HAP-1 (cell line): ENCODE results near the gene B3GLCT.

Experiments
- DNase-seq, 2 experiments: peaks; one replicate each; pipeline ENCODE4 v3.0.0-alpha.2; 2016 to 2020; ENCODE audit warnings: low spot score in 2 of 2
- H3K27me3 ChIP-seq: fragments of 250-450 bp; sonication (Bioruptor Pico); 2 replicates; pipeline ENCODE4 v1.5.1; 2020; ENCODE audit warnings: low read depth, mild to moderate bottlenecking, moderate library complexity
- H3K36me3 ChIP-seq: fragments of 250-450 bp; sonication (Bioruptor Pico); replicated peaks from 2 replicates; pipeline ENCODE4 v1.5.1; 2020; ENCODE audit warnings: mild to moderate bottlenecking
- H3K4me1 ChIP-seq: fragments of 250-450 bp; sonication (Bioruptor Pico); 2 replicates; pipeline ENCODE4 v1.5.1; 2020; ENCODE audit warnings: mild to moderate bottlenecking
- H3K4me3 ChIP-seq: fragments of 250-450 bp; sonication (Bioruptor Pico); 2 replicates; pipeline ENCODE4 v1.5.1; 2020; ENCODE audit warnings: mild to moderate bottlenecking, moderate library complexity
- H3K9me3 ChIP-seq: fragments of 250-450 bp; sonication (Bioruptor Pico); 2 replicates; pipeline ENCODE4 v1.5.1; 2020; ENCODE audit warnings: mild to moderate bottlenecking, moderate library complexity
- in situ Hi-C: fragments of 300-500 bp; cut with MboI; formaldehyde crosslinking; loops from 3 replicates; pipeline ENCODE4 v1.14.3; 2020; ENCODE audit warnings: low sequenced_read_pairs, inconsistent platforms, mixed read lengths

Gene B3GLCT

DNA sequence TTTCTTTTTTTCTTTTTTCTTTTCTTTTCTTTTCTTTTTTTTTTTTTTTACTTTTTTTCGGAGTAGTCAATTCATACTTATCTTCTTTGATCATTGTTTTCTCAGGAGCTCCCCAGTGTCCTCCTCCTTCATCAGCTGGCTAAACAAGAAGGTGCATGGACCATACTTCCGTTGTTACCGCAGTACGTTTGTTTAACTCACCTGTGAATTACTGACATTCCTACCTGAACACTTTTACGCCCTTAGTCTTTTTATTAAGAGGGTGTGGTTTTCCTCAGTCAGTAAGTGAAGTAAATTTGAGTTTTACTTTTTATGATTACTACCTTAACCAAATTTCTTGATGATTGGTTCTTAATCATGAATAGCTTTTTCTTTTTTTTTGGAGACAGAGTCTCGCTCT is 47.1 kb downstream of the B3GLCT start:
- in situ Hi-C loops, result loop anchor here (25.0 kb wide), 1 partner anchor 490 kb away; the partner anchor contains the start of gene RXFP2
- Histone ChIP-seq H3K4me3 (no peak overlapping the region), H3K27me3 (no peaks in the 10 kb centered on the region), H3K4me1 (no peaks in the 10 kb centered on the region), H3K36me3 (no peaks in the 10 kb centered on the region), H3K9me3 (no peaks in the 10 kb centered on the region)
- no peak for DNase-seq

DNA sequence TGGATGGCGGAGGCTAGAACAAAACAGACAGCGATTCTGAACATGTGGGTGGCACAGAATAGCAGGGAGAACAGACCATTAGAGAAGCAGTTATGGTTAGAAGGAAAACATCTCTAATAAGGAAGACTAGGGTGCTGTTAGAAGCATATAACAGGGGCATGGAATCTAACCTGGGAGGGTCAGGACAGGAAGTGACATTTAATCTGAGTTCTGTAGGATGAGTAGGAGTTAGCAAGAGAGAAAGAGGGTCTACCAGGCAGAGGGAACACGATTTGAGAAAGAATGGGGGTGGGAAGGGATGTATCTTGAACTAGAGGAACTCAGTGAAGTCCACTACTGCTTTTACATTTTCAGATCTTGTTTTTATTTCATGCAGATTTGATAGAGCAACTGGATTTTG is 48.6 kb downstream of the B3GLCT start:
- H3K9me3 ChIP-seq, result no peaks in the 10 kb centered on the region
- in situ Hi-C loops, result loop anchor here (25.0 kb wide), 1 partner anchor 489 kb away; the partner anchor contains the start of gene RXFP2
- H3K27me3 ChIP-seq, result no peaks in the 10 kb centered on the region
- H3K4me1 ChIP-seq, result no peaks in the 10 kb centered on the region
- no peaks in the 10 kb centered on the region for H3K36me3 ChIP-seq
- H3K4me3 ChIP-seq, result no peak overlapping the region
- DNase-seq, result no peak

GRCh38 chr13:31248965-31249539 is 49.3 kb downstream of the B3GLCT start:
- no peaks in the 10 kb centered on the region for H3K27me3 ChIP-seq
- no peaks in the 10 kb centered on the region for H3K4me1 ChIP-seq
- in situ Hi-C loops, result loop anchor here (25.0 kb wide), 1 partner anchor 488 kb away; the partner anchor contains the start of gene RXFP2
- H3K9me3 ChIP-seq, result no peaks in the 10 kb centered on the region
- no peak overlapping the region for H3K4me3 ChIP-seq
- H3K36me3 ChIP-seq, result no peaks in the 10 kb centered on the region
- no peak for DNase-seq

DNA sequence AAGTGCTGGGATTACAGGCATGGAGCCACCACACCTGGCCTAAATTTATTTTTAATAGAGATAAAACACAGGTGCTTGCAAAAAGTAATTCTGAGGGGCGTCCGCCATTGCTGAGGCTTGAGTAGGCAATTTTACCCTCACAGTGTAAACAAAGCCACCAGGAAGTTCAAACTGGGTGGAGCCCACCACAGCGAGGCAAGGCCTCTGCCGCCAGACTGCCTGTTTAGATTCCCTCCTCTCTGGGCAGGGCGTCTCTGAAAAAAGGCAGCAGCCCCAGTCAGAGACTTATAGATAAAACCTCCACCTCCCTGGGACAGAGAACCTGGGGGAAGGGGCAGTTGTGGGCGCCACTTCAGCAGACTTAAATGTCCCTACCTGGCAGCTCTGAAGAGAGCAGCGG is 50.7 kb downstream of the B3GLCT start:
- H3K4me1 ChIP-seq, result no peaks in the 10 kb centered on the region
- in situ Hi-C loops, result no loop called here
- no peaks in the 10 kb centered on the region for H3K9me3 ChIP-seq
- no peaks in the 10 kb centered on the region for H3K36me3 ChIP-seq
- DNase-seq, result no peak
- no peaks in the 10 kb centered on the region for H3K27me3 ChIP-seq
- H3K4me3 ChIP-seq, result no peak overlapping the region

DNA sequence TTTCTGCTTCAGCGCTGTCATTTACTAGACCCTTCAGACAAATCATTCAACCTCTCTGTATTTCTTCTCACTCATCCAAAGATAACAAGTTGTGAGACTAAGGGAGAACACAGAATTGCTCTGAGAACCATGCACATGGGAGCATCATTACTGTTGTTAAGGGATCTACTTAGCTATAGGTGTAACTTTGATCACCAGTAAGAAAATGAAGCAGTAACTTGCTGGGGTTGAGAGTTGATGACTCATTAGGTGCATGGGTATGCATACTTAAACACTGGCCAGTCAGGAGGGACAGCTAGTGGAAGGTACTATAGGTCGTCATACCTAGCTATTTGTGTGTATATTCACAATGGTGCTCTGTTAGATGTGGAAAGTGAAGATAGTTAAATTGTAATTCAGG is 61.5 kb downstream of the B3GLCT start:
- H3K4me3 ChIP-seq, result no peak overlapping the region
- no peaks in the 10 kb centered on the region for H3K27me3 ChIP-seq
- in situ Hi-C loops, result no loop called here
- no peaks in the 10 kb centered on the region for H3K4me1 ChIP-seq
- H3K36me3 ChIP-seq, result no peaks in the 10 kb centered on the region
- DNase-seq, result no peak
- H3K9me3 ChIP-seq, result no peaks in the 10 kb centered on the region

DNA sequence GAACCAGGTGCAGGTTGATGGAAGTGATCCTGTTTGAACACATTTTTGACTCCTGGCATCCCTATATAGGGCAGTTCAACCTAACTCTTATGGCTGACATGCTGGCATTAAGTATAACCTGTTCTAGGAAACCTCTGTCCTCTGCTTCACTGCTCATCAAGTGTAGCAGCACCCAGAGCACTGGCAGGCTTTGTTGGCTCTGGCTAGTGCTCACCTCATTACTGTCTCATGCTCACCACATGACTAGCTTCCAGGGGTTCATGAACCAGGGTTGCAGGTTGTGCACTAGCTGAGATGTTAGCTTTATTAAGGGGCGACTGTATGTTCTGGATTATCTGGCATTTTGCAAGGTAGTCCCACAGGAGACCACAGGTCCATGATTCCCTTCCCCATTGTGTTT is 63.6 kb downstream of the B3GLCT start:
- in situ Hi-C loops, result no loop called here
- Histone ChIP-seq H3K4me1 (peaks cover 5% of the 10 kb centered on the region), H3K9me3 (no peaks in the 10 kb centered on the region), H3K4me3 (no peak overlapping the region), H3K36me3 (no peaks in the 10 kb centered on the region), H3K27me3 (no peaks in the 10 kb centered on the region)
- no peak for DNase-seq

DNA sequence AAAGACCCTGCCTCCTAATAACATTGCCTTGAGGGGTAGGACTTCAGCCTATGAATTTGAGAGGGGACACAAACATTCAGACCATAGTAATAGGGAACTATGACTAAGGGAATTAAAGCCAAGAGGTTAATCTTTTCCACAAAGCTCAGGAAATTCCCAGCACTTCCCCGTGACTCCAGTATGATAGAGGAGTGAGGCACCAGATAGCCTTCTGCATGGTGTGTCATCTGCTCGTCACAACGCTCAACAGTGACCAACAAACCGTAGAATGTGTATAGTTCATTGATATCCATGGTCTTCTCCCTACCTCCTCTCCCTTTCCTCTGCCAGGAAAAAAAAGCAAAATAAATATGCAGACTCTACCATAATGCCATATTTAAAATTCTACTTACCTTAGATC is 64.4 kb downstream of the B3GLCT start:
- H3K9me3 ChIP-seq, result no peaks in the 10 kb centered on the region
- no peaks in the 10 kb centered on the region for H3K36me3 ChIP-seq
- H3K27me3 ChIP-seq, result no peaks in the 10 kb centered on the region
- no peak overlapping the region for H3K4me3 ChIP-seq
- peaks cover 9% of the 10 kb centered on the region for H3K4me1 ChIP-seq
- no peak for DNase-seq
- in situ Hi-C loops, result no loop called here

GRCh38 chr13:31267126-31267784 is 67.5 kb downstream of the B3GLCT start:
- H3K27me3 ChIP-seq, result no peaks in the 10 kb centered on the region
- H3K4me1 ChIP-seq, result peaks cover 15% of the 10 kb centered on the region
- no peak for DNase-seq
- H3K9me3 ChIP-seq, result no peaks in the 10 kb centered on the region
- in situ Hi-C loops, result no loop called here
- no peaks in the 10 kb centered on the region; the same call in 1 of the 2 replicates for H3K36me3 ChIP-seq
- H3K4me3 ChIP-seq, result no peak overlapping the region

DNA sequence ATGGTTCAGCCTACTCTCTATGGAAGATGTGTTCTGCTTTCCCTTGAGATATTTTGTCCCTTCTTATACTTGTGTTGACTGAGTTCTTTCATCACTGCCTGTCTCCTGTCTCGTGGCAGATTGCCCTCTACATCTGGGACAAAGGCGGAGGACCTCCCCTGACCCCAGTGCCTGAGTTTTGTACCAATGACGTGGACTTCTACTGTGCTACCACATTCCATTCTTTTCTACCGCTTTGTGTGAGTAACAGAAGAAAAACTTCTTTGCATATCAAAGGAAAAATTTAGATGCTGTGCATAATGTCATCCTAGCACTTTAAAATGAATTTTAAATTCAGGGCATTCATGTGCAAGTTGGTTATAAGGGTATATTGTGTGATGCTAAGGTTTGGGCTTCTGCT is 74.6 kb downstream of the B3GLCT start:
- no peaks in the 10 kb centered on the region; the same call in 1 of the 2 replicates for H3K36me3 ChIP-seq
- DNase-seq, result peak; percentile 86 to 92
- in situ Hi-C loops, result no loop called here
- H3K4me1 ChIP-seq, result peaks cover 14% of the 10 kb centered on the region
- no peaks in the 10 kb centered on the region for H3K27me3 ChIP-seq
- no peak overlapping the region for H3K4me3 ChIP-seq
- no peaks in the 10 kb centered on the region for H3K9me3 ChIP-seq

GRCh38 chr13:31276421-31276820 is 76.6 kb downstream of the B3GLCT start:
- Histone ChIP-seq H3K27me3 (no peaks in the 10 kb centered on the region), H3K36me3 (no peaks in the 10 kb centered on the region), H3K9me3 (no peaks in the 10 kb centered on the region), H3K4me3 (no peak overlapping the region), H3K4me1 (peaks cover 11% of the 10 kb centered on the region)
- no peak for DNase-seq
- in situ Hi-C loops, result no loop called here

DNA sequence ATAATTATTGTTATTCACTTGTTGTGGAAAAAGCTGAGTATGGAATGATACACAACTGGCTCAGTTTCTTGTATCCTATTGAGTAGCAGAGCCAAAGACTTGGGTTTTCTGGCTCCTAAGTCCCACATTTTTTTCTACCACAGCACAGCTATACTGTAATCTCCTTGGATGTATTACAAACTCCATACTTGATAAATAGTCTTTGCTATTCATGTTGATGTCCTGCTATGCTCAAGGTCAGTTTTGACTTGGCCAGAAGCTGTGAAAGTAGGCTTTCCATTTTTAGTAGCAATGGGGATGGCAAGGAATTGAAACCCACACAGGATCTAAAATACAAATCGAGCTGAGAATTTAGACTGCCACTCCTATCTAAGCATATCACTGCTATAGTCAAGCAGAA is 79.1 kb downstream of the B3GLCT start:
- Histone ChIP-seq H3K27me3 (no peaks in the 10 kb centered on the region), H3K36me3 (no peaks in the 10 kb centered on the region), H3K9me3 (no peaks in the 10 kb centered on the region), H3K4me1 (peaks cover 8% of the 10 kb centered on the region), H3K4me3 (no peak overlapping the region)
- no peak for DNase-seq
- in situ Hi-C loops, result no loop called here

- no peaks in the 10 kb centered on the region for H3K27me3 ChIP-seq
- H3K9me3 ChIP-seq, result no peaks in the 10 kb centered on the region
- H3K4me3 ChIP-seq, result no peak overlapping the region
- in situ Hi-C loops, result no loop called here
- H3K36me3 ChIP-seq, result no peaks in the 10 kb centered on the region
- no peak for DNase-seq
- no peaks in the 10 kb centered on the region for H3K4me1 ChIP-seq
Measured at GRCh38 chr13:31282741-31283455, 83.1 kb downstream of the B3GLCT start.

- in situ Hi-C loops, result no loop called here
- Histone ChIP-seq H3K4me1 (no peaks in the 10 kb centered on the region), H3K9me3 (no peaks in the 10 kb centered on the region), H3K36me3 (no peaks in the 10 kb centered on the region), H3K4me3 (no peak overlapping the region), H3K27me3 (no peaks in the 10 kb centered on the region)
- no peak for DNase-seq
Measured at GRCh38 chr13:31286930-31287329, 87.2 kb downstream of the B3GLCT start.

DNA sequence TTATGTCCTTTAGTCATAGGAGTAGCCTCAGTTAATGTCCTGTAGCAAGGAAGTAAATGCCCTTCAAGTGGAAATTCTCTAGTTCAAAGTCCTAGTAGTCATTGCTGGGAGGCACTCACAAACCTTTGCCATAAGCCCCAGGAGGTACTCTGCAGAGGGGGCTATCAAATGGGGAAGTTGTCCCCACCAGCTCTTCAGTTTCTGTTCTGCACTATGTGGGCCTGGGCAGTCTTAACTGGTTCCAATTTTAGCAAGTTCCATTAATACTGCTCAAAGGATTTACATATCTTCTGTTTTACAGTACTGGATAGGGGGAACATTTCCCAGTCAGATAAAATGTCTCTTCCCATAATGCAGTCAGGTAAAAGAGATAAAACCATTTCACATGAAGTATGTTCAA is 101.3 kb downstream of the B3GLCT start:
- H3K9me3 ChIP-seq, result no peaks in the 10 kb centered on the region
- H3K36me3 ChIP-seq, result no peaks in the 10 kb centered on the region
- H3K4me1 ChIP-seq, result no peaks in the 10 kb centered on the region
- no peaks in the 10 kb centered on the region for H3K27me3 ChIP-seq
- in situ Hi-C loops, result no loop called here
- no peak for DNase-seq
- H3K4me3 ChIP-seq, result no peak overlapping the region
